GM20000 (cell line): ENCODE measurements around the gene IKZF4.
A peak's percentile ranks its signal among the peaks of the same experiment; 100 is the strongest.
"Not testable (repeated sequence)": the region's sequence is repeated elsewhere in the genome, so short reads cannot be mapped to it uniquely, and the experiment has no call there.

Experiments
- DNase-seq: peaks from one replicate; pipeline ENCODE4 v3.0.0; 2012; ENCODE audit warnings: low spot score
- CTCF ChIP-seq: IDR thresholded peaks from 2 replicates; pipeline ENCODE4 v1.5.1; 2012; ENCODE audit warnings: mild to moderate bottlenecking, control low read depth; ENCODE audit errors: extremely low read depth, missing control alignments

IKZF4 gene

GRCh38 chr12:56034586-56035332 is 13.9 kb downstream of the IKZF4 start:
- no peak for DNase-seq
- TF ChIP-seq CTCF = no peak

GRCh38 chr12:56037161-56037560 is 16.3 kb downstream of the IKZF4 start:
- TF ChIP-seq CTCF = no peak
- no peak for DNase-seq

GRCh38 chr12:56038022-56038655 is 17.3 kb downstream of the IKZF4 start:
- no peak for TF ChIP-seq CTCF
- no peak for DNase-seq

GRCh38 chr12:56040151-56040550 is 19.3 kb downstream of the IKZF4 start:
- no peak for TF ChIP-seq CTCF

GRCh38 chr12:56040963-56041551 is 20.2 kb downstream of the IKZF4 start:
- no peak for DNase-seq
- TF ChIP-seq CTCF = no peak

More at GRCh38 chr12:56040151-56040550, 19.3 kb downstream of the IKZF4 start:
- no peak for DNase-seq

GRCh38 chr12:56041552-56042429 is 20.9 kb downstream of the IKZF4 start, which contains the start of gene RPS26:
TSS of gene RPS26 (plus strand) at chr12:56041918. CDS start at chr12:56042167, 249 bp downstream.
- peak; percentile 50 for TF ChIP-seq CTCF
- DNase-seq = peak; percentile 86

GRCh38 chr12:56042430-56042813 is 21.6 kb downstream of the IKZF4 start:
- DNase-seq = not testable (repeated sequence)
